Urinary bladder (tissue), 4 donors: ENCODE measurements around the gene TDRD15. TPM values are rescaled to one million over a fixed set of nuclear protein-coding genes. Genes with fewer than 3 reads are reported as not detected.
"Not testable (repeated sequence)": the region's sequence is repeated elsewhere in the genome, so short reads cannot be mapped to it uniquely, and the experiment has no call there.

Experiments
- DNase-seq: peaks from one replicate; pipeline ENCODE4 v3.0.0-alpha.2; 2015; ENCODE audit errors: extremely low spot score
- H3K27ac ChIP-seq: one replicate; pipeline ENCODE4 v1.5.1; 2013; ENCODE audit warnings: low read depth, mild to moderate bottlenecking, moderate library complexity
- H3K36me3 ChIP-seq: one replicate; pipeline ENCODE4 v1.6.1; 2013; ENCODE audit warnings: mild to moderate bottlenecking, moderate library complexity; ENCODE audit not compliant: insufficient read depth
- H3K4me1 ChIP-seq: one replicate; pipeline ENCODE4 v1.6.1; 2013; ENCODE audit warnings: mild to moderate bottlenecking, moderate library complexity; ENCODE audit not compliant: insufficient read depth
- H3K4me3 ChIP-seq: one replicate; pipeline ENCODE4 v1.5.1; 2013; ENCODE audit warnings: low read depth, low read length
- WGBS: extraction: QIAGEN DNeasy Blood & Tissue Kit; methylation state at CpG from one replicate; pipeline ENCODE4 v1.1.7; 2013; 5-methylcytosine and 5-hydroxymethylcytosine counted together
- polyA plus RNA-seq: library from polyadenylated mRNA; stranded (reverse); fragments of 200-250 nt; gene quantifications from one replicate; pipeline ENCODE4 v1.2.3, GENCODE V29; 2013
- total RNA-seq: library from RNA; depleted of rRNA; stranded (reverse); fragments of >200 nt; gene quantifications from one replicate; pipeline ENCODE4 v1.2.3, GENCODE V29; 2014
- donor health status: healthy with polysubstance abuse.
- donor health status: healthy.

The TDRD15 gene
- 3.8 TPM for total RNA-seq
- polyA plus RNA-seq, result not detected

DNA sequence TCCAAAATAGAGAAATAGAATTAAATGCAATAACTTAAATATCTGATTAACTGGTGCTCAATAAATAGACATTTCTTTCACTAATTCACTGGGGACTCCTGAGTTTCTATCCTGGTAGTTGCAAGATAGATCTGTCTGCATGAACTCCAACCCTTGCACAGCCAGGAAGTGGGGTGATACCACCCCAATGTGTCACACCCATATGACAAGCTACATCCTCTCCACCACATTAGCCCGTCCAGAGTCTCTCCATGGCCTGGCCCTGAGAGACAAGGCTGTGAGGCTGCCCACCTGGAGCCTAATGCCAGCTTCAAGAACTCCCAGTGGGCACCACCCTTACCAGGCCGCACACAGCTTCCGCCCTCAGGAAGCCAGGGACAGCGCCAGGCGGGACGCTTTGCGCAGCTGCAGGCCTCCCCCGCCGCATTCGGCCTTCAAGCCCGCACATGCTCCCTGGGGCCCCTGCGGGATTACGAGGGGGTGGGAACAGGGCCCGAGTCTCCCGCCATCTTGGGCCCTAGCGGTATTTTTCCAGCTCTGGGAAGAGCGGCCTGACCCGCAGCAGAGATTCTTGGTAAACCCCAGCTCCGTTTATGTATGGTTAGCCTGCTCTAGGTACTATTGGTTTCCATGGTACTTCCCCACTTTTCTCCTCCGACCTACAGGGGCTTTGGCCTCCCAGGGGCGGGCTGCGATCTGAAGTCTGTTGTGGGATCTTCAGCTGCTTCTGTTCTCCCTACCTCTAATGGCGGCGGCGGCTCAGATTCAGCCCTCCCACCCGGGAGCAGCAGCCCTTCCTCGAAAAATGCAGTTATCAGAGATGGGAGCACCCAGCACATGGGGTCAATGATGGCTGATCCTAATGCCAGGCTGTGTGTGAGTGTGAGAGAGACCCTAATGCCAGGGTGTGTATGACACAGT lies at the start of gene TDRD15:
Gene TDRD15, plus strand, starts transcription at position 496 of the 921 bp plus-strand sequence. CDS start 13,500 bp downstream, outside the sequence.
- no peak for DNase-seq
- H3K36me3 ChIP-seq, result no peaks in the 10 kb centered on the region
- no peaks in the 10 kb centered on the region for H3K4me1 ChIP-seq
- no peak within 1 kb of the TSS for H3K27ac ChIP-seq
- 91% methylated on average over 27 of the region's 27 CpGs for WGBS
- no peak within 1 kb of the TSS for H3K4me3 ChIP-seq

GRCh38 chr2:21078296-21078695 lies 45.5 kb upstream of the TDRD15 start:
- Histone ChIP-seq H3K36me3 (no peaks in the 10 kb centered on the region), H3K27ac (no peak overlapping the region), H3K4me3 (no peak overlapping the region), H3K4me1 (no peaks in the 10 kb centered on the region)
- 61% methylated on average over 1 of the region's 1 CpG for WGBS
- DNase-seq, result no peak

DNA sequence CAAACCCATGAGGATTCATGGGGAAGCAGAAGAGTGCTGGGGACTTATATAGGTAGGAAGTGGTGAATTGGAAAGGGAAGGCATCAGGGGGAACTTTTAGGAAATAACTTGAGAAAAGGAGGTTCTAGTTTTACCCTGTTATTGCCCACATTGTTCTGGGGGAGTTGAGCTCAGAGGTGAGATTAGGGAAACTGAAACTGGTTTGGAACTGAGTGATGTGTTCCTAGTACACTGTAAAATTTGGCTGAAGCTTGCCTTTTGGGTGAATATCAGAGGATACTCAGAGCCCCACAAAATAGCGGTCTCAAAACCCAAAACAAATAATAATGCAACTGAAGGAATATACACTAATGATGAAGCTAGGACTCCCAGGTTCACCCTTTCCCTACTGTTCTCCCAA lies 40.3 kb upstream of the TDRD15 start:
- H3K4me3 ChIP-seq, result no peak overlapping the region
- H3K4me1 ChIP-seq, result no peaks in the 10 kb centered on the region
- H3K27ac ChIP-seq, result no peak overlapping the region
- DNase-seq, result no peak
- 96% methylated on average over 1 of the region's 1 CpG for WGBS
- no peaks in the 10 kb centered on the region for H3K36me3 ChIP-seq

GRCh38 chr2:21084401-21084800 lies 39.4 kb upstream of the TDRD15 start:
- 66% methylated on average over 4 of the region's 4 CpGs for WGBS
- H3K4me1 ChIP-seq, result no peaks in the 10 kb centered on the region
- DNase-seq, result no peak
- H3K27ac ChIP-seq, result no peak overlapping the region
- no peaks in the 10 kb centered on the region for H3K36me3 ChIP-seq
- no peak overlapping the region for H3K4me3 ChIP-seq

- no peak for DNase-seq
- H3K27ac ChIP-seq, result no peak overlapping the region
- WGBS, result 62% methylated on average over 3 of the region's 3 CpGs
- no peaks in the 10 kb centered on the region for H3K36me3 ChIP-seq
- H3K4me3 ChIP-seq, result no peak overlapping the region
- H3K4me1 ChIP-seq, result no peaks in the 10 kb centered on the region
Observed at GRCh38 chr2:21092308-21092869, 31.4 kb upstream of the TDRD15 start.

GRCh38 chr2:21095178-21095577 lies 28.6 kb upstream of the TDRD15 start:
- 46% methylated on average over 1 of the region's 1 CpG for WGBS
- H3K4me3 ChIP-seq, result no peak overlapping the region
- no peaks in the 10 kb centered on the region for H3K4me1 ChIP-seq
- no peak for DNase-seq
- H3K36me3 ChIP-seq, result no peaks in the 10 kb centered on the region
- no peak overlapping the region for H3K27ac ChIP-seq

DNA sequence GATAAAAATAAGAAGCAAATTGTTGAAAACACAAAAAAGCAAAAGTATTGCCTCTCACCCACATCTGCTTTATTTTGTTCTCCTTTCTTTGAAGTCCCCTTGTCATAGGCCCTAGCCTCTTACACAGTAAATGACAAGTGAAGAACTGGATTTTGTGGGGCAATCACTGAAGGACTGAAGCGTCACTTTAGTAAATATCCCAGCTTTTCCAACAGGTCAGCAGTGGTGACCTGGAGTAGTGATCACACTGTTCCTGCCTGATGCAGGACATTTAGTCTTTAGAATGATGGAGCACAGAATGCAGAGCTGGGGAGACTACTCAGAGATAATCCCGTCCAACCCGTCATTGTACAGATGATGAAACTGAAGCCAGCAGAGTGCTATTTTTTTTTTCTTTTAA lies 28.1 kb upstream of the TDRD15 start:
- no peak for DNase-seq
- H3K4me1 ChIP-seq, result no peaks in the 10 kb centered on the region
- H3K36me3 ChIP-seq, result no peaks in the 10 kb centered on the region
- 69% methylated on average over 3 of the region's 3 CpGs for WGBS
- no peak overlapping the region for H3K27ac ChIP-seq
- no peak overlapping the region for H3K4me3 ChIP-seq

DNA sequence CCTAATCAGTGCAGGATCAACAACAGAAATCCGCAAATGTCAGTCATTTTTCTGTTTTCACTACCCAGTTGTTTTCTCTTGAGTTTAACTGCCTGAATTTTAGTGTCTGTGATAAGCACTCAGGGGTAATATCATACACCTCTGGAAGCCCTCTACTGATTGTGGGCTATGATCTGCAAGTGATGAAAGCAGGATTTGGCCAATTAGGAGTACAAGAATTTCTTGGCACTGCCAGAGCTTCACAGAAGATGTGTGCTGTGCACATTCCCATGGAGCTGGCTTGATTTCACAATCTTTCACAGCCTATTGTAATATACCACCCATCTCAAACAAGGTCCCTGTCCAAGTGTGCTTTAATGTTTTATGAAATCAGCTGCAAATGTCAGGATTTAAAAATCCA lies 27.3 kb upstream of the TDRD15 start:
- WGBS, result 69% methylated on average over 1 of the region's 1 CpG
- H3K36me3 ChIP-seq, result no peaks in the 10 kb centered on the region
- no peak overlapping the region for H3K27ac ChIP-seq
- H3K4me1 ChIP-seq, result no peaks in the 10 kb centered on the region
- H3K4me3 ChIP-seq, result no peak overlapping the region
- DNase-seq, result no peak

GRCh38 chr2:21097331-21097730 lies 26.4 kb upstream of the TDRD15 start:
- Histone ChIP-seq H3K4me1 (no peaks in the 10 kb centered on the region), H3K36me3 (no peaks in the 10 kb centered on the region), H3K4me3 (no peak overlapping the region), H3K27ac (no peak overlapping the region)
- WGBS, result 76% methylated on average over 6 of the region's 6 CpGs
- no peak for DNase-seq

GRCh38 chr2:21098294-21098693 lies 25.5 kb upstream of the TDRD15 start:
- no peaks in the 10 kb centered on the region for H3K36me3 ChIP-seq
- no peaks in the 10 kb centered on the region for H3K4me1 ChIP-seq
- no peak overlapping the region for H3K4me3 ChIP-seq
- no peak overlapping the region for H3K27ac ChIP-seq
- 90% methylated on average over 1 of the region's 1 CpG for WGBS
- DNase-seq, result no peak

DNA sequence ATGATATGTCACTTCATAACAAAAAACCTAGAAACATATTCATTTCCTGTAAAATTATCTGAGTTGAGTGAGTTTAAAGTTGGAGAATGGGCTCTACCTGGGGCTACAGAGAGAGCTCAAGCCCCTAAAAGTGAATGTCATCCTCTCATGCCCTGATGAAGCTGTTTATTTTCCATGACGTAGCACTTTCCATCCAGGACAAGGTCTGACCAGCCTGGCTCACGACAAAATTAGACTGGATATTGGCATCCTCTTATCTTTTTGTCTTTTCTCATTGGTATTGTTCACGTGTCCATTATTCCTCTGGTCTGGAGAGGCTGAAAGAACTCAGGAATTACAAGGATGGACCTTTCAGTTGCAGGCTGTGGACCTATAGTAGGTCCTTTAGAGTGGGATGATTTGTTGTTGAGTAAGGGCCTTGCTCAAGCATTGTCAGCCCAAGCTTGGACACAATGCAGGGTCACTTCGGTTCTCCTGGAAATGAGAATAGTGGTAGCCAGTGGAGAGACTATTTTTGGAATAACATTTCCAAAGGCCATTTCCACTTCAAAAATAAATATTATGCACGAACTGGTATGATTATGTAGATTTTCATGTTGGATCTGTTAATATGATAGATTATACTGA lies 24.4 kb upstream of the TDRD15 start:
- WGBS, result 61% methylated on average over 5 of the region's 5 CpGs

GRCh38 chr2:21101514-21102155 lies 22.1 kb upstream of the TDRD15 start:
- H3K4me3 ChIP-seq, H3K36me3 ChIP-seq, H3K27ac ChIP-seq, DNase-seq, H3K4me1 ChIP-seq: not testable (repeated sequence)
- 95% methylated on average over 34 of the region's 34 CpGs for WGBS

More for the DNA sequence above, 24.4 kb upstream of the TDRD15 start:
- Histone ChIP-seq H3K27ac (no peak overlapping the region), H3K4me3 (no peak overlapping the region), H3K36me3 (no peaks in the 10 kb centered on the region), H3K4me1 (no peaks in the 10 kb centered on the region)
- DNase-seq, result no peak

DNA sequence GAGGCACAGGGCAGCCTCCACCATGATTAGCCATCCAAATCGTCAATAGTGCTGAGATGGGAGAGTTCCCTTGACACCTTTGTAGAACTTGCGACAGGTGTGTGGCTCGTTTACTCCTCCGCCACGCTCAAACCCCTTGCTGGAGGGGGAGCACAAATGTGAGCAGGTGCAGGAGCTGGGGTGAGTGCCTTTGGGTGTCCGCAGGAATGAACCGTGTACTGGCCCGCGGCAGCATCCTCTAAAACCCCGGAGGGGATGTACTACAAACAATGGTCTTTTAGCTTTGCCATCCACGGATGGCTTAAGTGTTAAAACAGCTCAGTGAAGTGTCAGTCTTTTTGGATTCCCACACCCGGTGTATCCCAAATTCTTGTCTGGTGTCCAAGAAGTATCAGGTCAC lies 21.4 kb upstream of the TDRD15 start:
- no peak for DNase-seq
- H3K4me3 ChIP-seq, result no peak overlapping the region
- H3K4me1 ChIP-seq, result no peaks in the 10 kb centered on the region
- 91% methylated on average over 12 of the region's 12 CpGs for WGBS
- no peaks in the 10 kb centered on the region for H3K36me3 ChIP-seq
- no peak overlapping the region for H3K27ac ChIP-seq
